BJ (cell line): Measurements from ENCODE around the gene NAV2. TPM values are rescaled to one million over a fixed set of nuclear protein-coding genes. Genes with fewer than 3 reads are reported as not detected.

Experiments
- CTCF ChIA-PET: fragments of 350-600 bp; formaldehyde crosslinking; extraction: SDS; loops from one replicate; lab custom pipeline; 2021; ENCODE audit warnings: antibody characterized with exemption, inconsistent platforms; lab: Yijun Ruan, JAX
- POLR2A ChIA-PET: fragments of 300-600 bp; sonication (Branson Sonifier 250); formaldehyde crosslinking; extraction: SDS; loops from one replicate; lab custom pipeline; 2021; ENCODE audit warnings: antibody characterized with exemption; lab: Charles Lee
- DNase-seq: peaks from one replicate; pipeline ENCODE4 v3.0.0-alpha.2; 2011; ENCODE audit warnings: low read depth
- H3K27me3 ChIP-seq: 2 replicates; pipeline ENCODE4 v1.6.0; 2011; ENCODE audit warnings: low read length; ENCODE audit not compliant: control insufficient read depth, insufficient read depth
- H3K36me3 ChIP-seq: 2 replicates; pipeline ENCODE4 v1.5.1; 2011; ENCODE audit warnings: low read length; ENCODE audit not compliant: control insufficient read depth, insufficient read depth
- H3K4me3 ChIP-seq: 2 replicates; pipeline ENCODE4 v1.5.1; 2011; ENCODE audit warnings: low read depth, mild to moderate bottlenecking, control low read depth, low read length
- CTCF ChIP-seq: IDR thresholded peaks from 2 replicates; pipeline ENCODE4 v1.5.1; 2011; ENCODE audit warnings: low read depth, mild to moderate bottlenecking, control low read depth, inconsistent platforms, low read length, moderate library complexity; ENCODE audit not compliant: insufficient read depth
- polyA plus RNA-seq: library from polyadenylated mRNA; depleted of rRNA; stranded (reverse); fragments of >200 nt; gene quantifications from 2 replicates; pipeline ENCODE4 v1.2.3, GENCODE V29; 2011

NAV2 gene
- polyA plus RNA-seq, 1 experiment, result 6.1 TPM

- POLR2A ChIA-PET, result no interaction called here
Measured at GRCh38 chr11:19736831-19737230, 24.2 kb downstream of the NAV2 start.

GRCh38 chr11:19737575-19737974 lies 24.9 kb downstream of the NAV2 start:
- CTCF ChIA-PET, result interaction anchor here (2.4 to 4.2 kb wide), 3 partner anchors 174 to 184 kb away, joined by 10 to 64 read pairs (median 16); no protein-coding TSS in a partner anchor
- H3K27me3 ChIP-seq, result no peaks in the 10 kb centered on the region
- no peak overlapping the region for H3K4me3 ChIP-seq
- POLR2A ChIA-PET, result interaction anchor here (0.5 kb wide), 1 partner anchor 178 kb away, joined by 3 read pairs; no protein-coding TSS in a partner anchor
- DNase-seq, result no peak
- H3K36me3 ChIP-seq, result no peaks in the 10 kb centered on the region
- no peak for TF ChIP-seq CTCF

More at GRCh38 chr11:19736831-19737230, 24.2 kb downstream of the NAV2 start:
- no peak overlapping the region for H3K4me3 ChIP-seq
- no peaks in the 10 kb centered on the region for H3K36me3 ChIP-seq
- no peak for DNase-seq
- CTCF ChIA-PET, result interaction anchor here (2.7 to 4.4 kb wide), 4 partner anchors 22 to 178 kb away, joined by 9 to 77 read pairs (median 51); no protein-coding TSS in a partner anchor
- H3K27me3 ChIP-seq, result no peaks in the 10 kb centered on the region
- TF ChIP-seq CTCF, result no peak

- CTCF ChIA-PET, result interaction anchor here (1.0 to 4.2 kb wide), 5 partner anchors 164 to 373 kb away, joined by 3 to 64 read pairs (median 10); no protein-coding TSS in a partner anchor
- TF ChIP-seq CTCF, result no peak
- H3K36me3 ChIP-seq, result no peaks in the 10 kb centered on the region
- no peak overlapping the region for H3K4me3 ChIP-seq
- no peak for DNase-seq
- POLR2A ChIA-PET, result interaction anchor here (0.5 kb wide), 1 partner anchor 178 kb away, joined by 3 read pairs; no protein-coding TSS in a partner anchor
- no peaks in the 10 kb centered on the region for H3K27me3 ChIP-seq
Measured at GRCh38 chr11:19738124-19738523, 25.5 kb downstream of the NAV2 start.

GRCh38 chr11:19739872-19740271 lies 27.2 kb downstream of the NAV2 start:
- Histone ChIP-seq H3K36me3 (no peaks in the 10 kb centered on the region), H3K4me3 (no peak overlapping the region), H3K27me3 (no peaks in the 10 kb centered on the region)
- TF ChIP-seq CTCF, result peak; percentile 54
- ChIA-PET POLR2A (interaction anchor here (0.6 kb wide), 1 partner anchor 945 kb away, joined by 3 read pairs; no protein-coding TSS in a partner anchor), CTCF (interaction anchor here (1.0 to 4.2 kb wide), 11 partner anchors 8 to 186 kb away, joined by 3 to 64 read pairs (median 5); no protein-coding TSS in a partner anchor)
- DNase-seq, result no peak

- H3K36me3 ChIP-seq, result no peaks in the 10 kb centered on the region
- no peaks in the 10 kb centered on the region for H3K27me3 ChIP-seq
- H3K4me3 ChIP-seq, result no peak overlapping the region
- TF ChIP-seq CTCF, result no peak
- no peak for DNase-seq
- ChIA-PET POLR2A (no interaction called here), CTCF (interaction anchor here (0.7 to 4.2 kb wide), 3 partner anchors 14 to 183 kb away, joined by 3 to 64 read pairs (median 5); no protein-coding TSS in a partner anchor)
Measured at GRCh38 chr11:19740586-19740985, 27.9 kb downstream of the NAV2 start.
